Mesenchymal stem cell (in vitro differentiated cells and primary cell): ENCODE results near the gene USE1.

Experiments used
- DNase-seq: peaks from one replicate; pipeline ENCODE4 v3.0.0-alpha.2; 2013
- H2AFZ ChIP-seq: one replicate; pipeline ENCODE4 v1.6.1; 2013; ENCODE audit warnings: low read depth, mild to moderate bottlenecking, control low read depth, inconsistent platforms, low read length, moderate library complexity
- H2AK5ac ChIP-seq: 2 replicates; pipeline ENCODE4 v1.6.1; 2013; ENCODE audit warnings: low read length, moderate library complexity, mild to moderate bottlenecking, inconsistent platforms; ENCODE audit not compliant: severe bottlenecking
- H2BK120ac ChIP-seq: one replicate; pipeline ENCODE4 v1.6.1; 2013; ENCODE audit warnings: low read depth, mild to moderate bottlenecking, inconsistent platforms, low read length, moderate library complexity
- H2BK12ac ChIP-seq, 2 experiments: one replicate each; pipeline ENCODE4 v1.6.1; 2013; ENCODE audit warnings: inconsistent platforms in 2 of 2, low read length in 2 of 2, mild to moderate bottlenecking in 2 of 2, moderate library complexity in 2 of 2, control low read depth in 1 of 2
- H2BK15ac ChIP-seq: one replicate; pipeline ENCODE4 v1.6.1; 2013; ENCODE audit warnings: mild to moderate bottlenecking, low read depth, inconsistent platforms; ENCODE audit not compliant: poor library complexity, severe bottlenecking
- H2BK5ac ChIP-seq: 2 replicates; pipeline ENCODE4 v1.6.1; 2013; ENCODE audit warnings: low read depth, mild to moderate bottlenecking, low read length, control low read depth, inconsistent platforms; ENCODE audit not compliant: poor library complexity, severe bottlenecking
- H3K14ac ChIP-seq, 2 experiments: one replicate each; pipeline ENCODE4 v1.6.1; 2013; ENCODE audit warnings: inconsistent platforms in 2 of 2, low read length in 2 of 2, control low read depth in 1 of 2, mild to moderate bottlenecking in 1 of 2, moderate library complexity in 1 of 2
- H3K18ac ChIP-seq, 2 experiments: one replicate each; pipeline ENCODE4 v1.6.1; 2013; ENCODE audit warnings: inconsistent platforms in 2 of 2, low read length in 2 of 2, control low read depth in 1 of 2, low read depth in 1 of 2, mild to moderate bottlenecking in 1 of 2
- H3K23ac ChIP-seq, 2 experiments: one replicate each; pipeline ENCODE4 v1.6.1; 2013; ENCODE audit warnings: inconsistent platforms in 2 of 2, low read length in 2 of 2, mild to moderate bottlenecking in 2 of 2, moderate library complexity in 2 of 2, control low read depth in 1 of 2
- H3K27ac ChIP-seq: 2 replicates; pipeline ENCODE4 v1.5.1; 2013; ENCODE audit warnings: mild to moderate bottlenecking, moderate library complexity, low read length, control low read depth, inconsistent platforms; ENCODE audit not compliant: poor library complexity, severe bottlenecking
- H3K27me3 ChIP-seq, 2 experiments: 2 replicates each; pipeline versions ENCODE4 v1.6.1 to v1.7.0; 2013; ENCODE audit warnings: low read length in 2 of 2, mild to moderate bottlenecking in 2 of 2, moderate library complexity in 2 of 2, control low read depth in 1 of 2, inconsistent platforms in 1 of 2; ENCODE audit not compliant: control insufficient read depth in 1 of 2, insufficient read depth in 1 of 2
- H3K36me3 ChIP-seq, 2 experiments: 2 replicates each; pipeline versions ENCODE4 v1.6.1 to v1.7.0; 2013; ENCODE audit warnings: low read length in 2 of 2, control low read depth in 1 of 2, inconsistent platforms in 1 of 2, low read depth in 1 of 2, mild to moderate bottlenecking in 1 of 2; ENCODE audit not compliant: insufficient read depth in 2 of 2, control insufficient read depth in 1 of 2
- H3K4ac ChIP-seq, 2 experiments: one replicate each; pipeline ENCODE4 v1.6.1; 2013; ENCODE audit warnings: inconsistent platforms in 2 of 2, low read length in 2 of 2, mild to moderate bottlenecking in 2 of 2, moderate library complexity in 2 of 2, control low read depth in 1 of 2, low read depth in 1 of 2
- H3K4me1 ChIP-seq: 2 replicates; pipeline ENCODE4 v1.6.1; 2013; ENCODE audit warnings: low read depth, low read length, control low read depth; ENCODE audit not compliant: control insufficient read depth, insufficient read depth
- H3K4me2 ChIP-seq: 2 replicates; pipeline ENCODE4 v1.6.1; 2013; ENCODE audit warnings: low read length, mild to moderate bottlenecking, inconsistent platforms; ENCODE audit not compliant: poor library complexity, severe bottlenecking
- H3K4me3 ChIP-seq, 2 experiments: 2 replicates each; pipeline versions ENCODE4 v1.5.1 to v1.7.0; 2013; ENCODE audit warnings: low read length in 2 of 2, mild to moderate bottlenecking in 2 of 2, control low read depth in 1 of 2, low read depth in 1 of 2; ENCODE audit not compliant: insufficient read depth in 1 of 2
- H3K79me1 ChIP-seq: replicated peaks from 2 replicates; pipeline ENCODE4 v1.6.1; 2013; ENCODE audit warnings: mild to moderate bottlenecking, control low read depth, low read length, inconsistent platforms; ENCODE audit not compliant: poor library complexity, severe bottlenecking
- H3K9ac ChIP-seq: 2 replicates; pipeline ENCODE4 v1.7.0; 2013; ENCODE audit warnings: mild to moderate bottlenecking, low read length, moderate library complexity
- H3K9me3 ChIP-seq: 2 replicates; pipeline ENCODE4 v1.7.0; 2013; ENCODE audit warnings: mild to moderate bottlenecking, low read length; ENCODE audit not compliant: control insufficient read depth
- H4K8ac ChIP-seq: one replicate; pipeline ENCODE4 v1.6.1; 2013; ENCODE audit warnings: inconsistent platforms, mild to moderate bottlenecking, low read length, moderate library complexity
- H4K91ac ChIP-seq: one replicate; pipeline ENCODE4 v1.6.1; 2013; ENCODE audit warnings: mild to moderate bottlenecking, low read length, inconsistent platforms
- WGBS: methylation state at CpG from one replicate; pipeline ENCODE4 v1.1.7; 2013; ENCODE audit warnings: mixed read lengths; 5-methylcytosine and 5-hydroxymethylcytosine counted together

USE1 gene

DNA sequence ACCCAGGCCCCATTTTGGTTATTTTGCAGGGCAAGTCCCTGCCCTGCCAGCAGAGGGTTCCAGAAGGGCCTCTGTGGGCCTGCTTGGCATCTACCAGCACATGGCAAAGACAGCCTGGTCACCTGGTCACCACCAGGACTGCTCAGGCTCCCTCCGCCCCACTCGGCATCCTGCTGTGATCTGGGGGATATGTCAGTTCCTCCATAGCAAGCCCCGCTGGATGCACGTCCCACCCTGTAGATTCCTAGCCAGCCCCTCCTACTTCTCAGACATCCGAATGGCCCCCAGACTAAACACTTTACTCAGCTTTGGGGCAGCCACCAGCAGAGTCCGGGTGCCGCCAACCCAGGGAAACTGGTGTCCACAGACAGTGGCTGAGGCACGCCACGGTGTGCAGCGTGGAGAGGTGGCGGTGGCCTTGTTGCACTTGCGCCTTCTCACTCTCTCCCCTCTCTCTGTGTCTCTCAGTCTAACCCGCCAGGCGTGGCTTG, 31.8 kb upstream of the USE1 start:
- Histone ChIP-seq H3K27me3 (no peaks in the 10 kb centered on the region), H3K27ac (no peak overlapping the region)

DNA sequence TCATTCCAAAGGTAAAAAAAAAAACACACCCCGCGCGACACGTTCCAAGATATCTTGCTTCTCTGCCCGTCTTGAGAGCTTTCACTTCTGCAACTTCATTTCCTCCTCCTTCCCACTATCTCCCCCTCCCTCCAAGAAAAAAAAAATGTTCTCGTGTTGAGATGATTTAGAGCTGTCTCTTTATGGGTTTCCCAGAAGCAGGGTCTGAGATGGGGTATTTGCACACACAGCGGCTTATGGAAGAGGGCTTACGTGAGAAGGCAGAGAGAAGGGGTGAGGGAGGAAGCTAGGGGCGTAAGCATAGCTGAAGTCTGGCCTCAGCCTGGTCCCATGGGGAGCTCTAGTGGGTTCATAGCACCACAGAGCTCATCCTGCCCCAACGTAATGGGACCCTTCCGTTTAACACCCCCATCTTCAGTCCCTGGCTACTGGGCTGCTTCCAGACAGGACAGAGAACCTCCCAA, 31.3 kb upstream of the USE1 start:
- no peak overlapping the region for H2BK12ac ChIP-seq
- peak; percentile 42 for DNase-seq
- 84% methylated on average over 10 of the region's 11 CpGs for WGBS
- H2AFZ ChIP-seq = no peak overlapping the region
- H3K4me3 ChIP-seq = no peak overlapping the region
- H3K27me3 ChIP-seq = no peaks in the 10 kb centered on the region
- no peak overlapping the region for H3K27ac ChIP-seq
- H3K79me1 ChIP-seq = peaks cover 13% of the 10 kb centered on the region
- H2BK15ac ChIP-seq = no peak overlapping the region
- no peak overlapping the region for H2BK5ac ChIP-seq
- H3K9ac ChIP-seq = no peak overlapping the region
- no peak overlapping the region for H3K4me2 ChIP-seq
- no peak overlapping the region for H4K8ac ChIP-seq
- H3K23ac ChIP-seq = no peak overlapping the region
- no peak overlapping the region for H2BK120ac ChIP-seq
- H3K4me1 ChIP-seq = no peaks in the 10 kb centered on the region
- H3K14ac ChIP-seq = no peak overlapping the region
- no peak overlapping the region for H2AK5ac ChIP-seq
- peaks cover 79% of the 10 kb centered on the region in 2 experiments for H3K36me3 ChIP-seq
- no peak overlapping the region for H3K4ac ChIP-seq
- no peak overlapping the region for H4K91ac ChIP-seq
- no peak overlapping the region for H3K18ac ChIP-seq
- no peaks in the 10 kb centered on the region for H3K9me3 ChIP-seq

More for the DNA sequence above, 31.8 kb upstream of the USE1 start:
- no peak overlapping the region for H2BK12ac ChIP-seq
- H3K4me2 ChIP-seq = no peak overlapping the region
- no peak overlapping the region for H3K18ac ChIP-seq
- H3K4me3 ChIP-seq = no peak overlapping the region
- H3K79me1 ChIP-seq = peaks cover 13% of the 10 kb centered on the region
- H3K9me3 ChIP-seq = no peaks in the 10 kb centered on the region
- DNase-seq = no peak
- peaks cover 77 to 79% of the 10 kb centered on the region in 2 experiments for H3K36me3 ChIP-seq
- H2AFZ ChIP-seq = no peak overlapping the region
- no peak overlapping the region for H3K14ac ChIP-seq
- H3K4ac ChIP-seq = no peak overlapping the region
- 90% methylated on average over 13 of the region's 14 CpGs for WGBS
- H3K9ac ChIP-seq = no peak overlapping the region
- no peaks in the 10 kb centered on the region for H3K4me1 ChIP-seq
- no peak overlapping the region for H3K23ac ChIP-seq
- H2BK5ac ChIP-seq = no peak overlapping the region
- H4K91ac ChIP-seq = no peak overlapping the region
- no peak overlapping the region for H4K8ac ChIP-seq
- no peak overlapping the region for H2BK15ac ChIP-seq
- no peak overlapping the region for H2BK120ac ChIP-seq
- no peak overlapping the region for H2AK5ac ChIP-seq

DNA sequence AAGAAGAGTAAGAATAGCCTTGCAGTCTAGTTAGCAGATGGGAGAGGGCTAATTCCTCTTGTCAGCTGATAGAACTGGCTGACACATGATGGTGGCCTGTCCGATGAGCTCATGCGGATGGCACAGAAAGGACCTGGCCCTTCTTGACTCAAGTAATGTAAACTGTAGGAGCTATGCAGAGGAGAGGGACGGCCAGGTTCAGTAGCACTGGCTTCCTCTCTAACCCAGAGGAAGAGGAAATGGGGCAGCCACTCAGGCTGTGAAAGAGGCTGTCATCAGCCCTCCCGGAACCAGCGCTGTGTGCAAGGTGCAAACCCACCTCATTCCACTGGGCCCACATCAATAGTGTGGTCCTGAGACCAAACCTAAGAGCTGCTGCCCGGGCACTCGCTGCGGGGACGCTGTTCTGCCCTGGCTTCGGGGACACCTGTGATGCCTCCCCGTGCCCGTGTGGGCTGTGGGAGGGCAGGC, 30.8 kb upstream of the USE1 start:
- peaks cover 80 to 82% of the 10 kb centered on the region in 2 experiments for H3K36me3 ChIP-seq
- no peaks in the 10 kb centered on the region for H3K27me3 ChIP-seq
- H2BK5ac ChIP-seq = no peak overlapping the region
- H3K9ac ChIP-seq = no peak overlapping the region
- no peak overlapping the region for H2AK5ac ChIP-seq
- H3K23ac ChIP-seq = no peak overlapping the region
- DNase-seq = peak; percentile 39
- 93% methylated on average over 12 of the region's 12 CpGs for WGBS
- no peaks in the 10 kb centered on the region for H3K9me3 ChIP-seq
- no peak overlapping the region for H3K4me2 ChIP-seq
- H3K18ac ChIP-seq = peak overlapping the region in 1 of 2 experiments; percentile 0
- no peak overlapping the region for H3K27ac ChIP-seq
- H3K4me3 ChIP-seq = no peak overlapping the region
- H4K8ac ChIP-seq = no peak overlapping the region
- H2BK12ac ChIP-seq = no peak overlapping the region
- no peak overlapping the region for H3K14ac ChIP-seq
- H2BK15ac ChIP-seq = no peak overlapping the region
- no peak overlapping the region for H2BK120ac ChIP-seq
- H3K4me1 ChIP-seq = no peaks in the 10 kb centered on the region
- peaks cover 13% of the 10 kb centered on the region for H3K79me1 ChIP-seq
- H4K91ac ChIP-seq = peak overlapping the region; percentile 48
- no peak overlapping the region for H3K4ac ChIP-seq
- no peak overlapping the region for H2AFZ ChIP-seq

DNA sequence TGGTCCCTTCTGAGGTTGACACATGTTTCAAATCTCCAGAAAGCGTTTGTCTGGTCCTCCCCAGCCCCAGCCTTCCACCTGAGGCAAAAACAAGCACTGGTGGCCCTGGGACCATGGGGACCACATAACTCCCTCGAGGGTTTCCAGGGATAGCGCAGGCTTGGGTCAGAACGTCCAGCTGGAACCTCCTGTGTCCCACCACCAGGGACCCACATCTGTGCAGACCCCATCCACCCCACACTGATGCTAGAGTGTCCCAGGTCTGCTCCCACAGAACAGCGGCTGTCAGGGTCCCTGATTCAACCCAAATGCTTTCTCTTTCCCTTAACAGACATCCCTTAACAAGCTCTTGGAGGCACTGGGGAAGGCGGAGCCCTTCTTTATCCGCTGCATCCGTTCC, 29.6 kb upstream of the USE1 start:
- Histone ChIP-seq H3K23ac (no peak overlapping the region), H3K4me1 (no peaks in the 10 kb centered on the region), H3K36me3 (peaks cover 87 to 88% of the 10 kb centered on the region in 2 experiments), H4K91ac (no peak overlapping the region), H3K14ac (no peak overlapping the region), H2BK15ac (no peak overlapping the region), H4K8ac (no peak overlapping the region), H2BK12ac (no peak overlapping the region), H2AK5ac (no peak overlapping the region), H3K4ac (no peak overlapping the region), H3K4me3 (no peak overlapping the region), H3K4me2 (no peak overlapping the region), H3K79me1 (peaks cover 12% of the 10 kb centered on the region), H3K18ac (no peak overlapping the region), H3K9me3 (no peaks in the 10 kb centered on the region), H2BK5ac (no peak overlapping the region), H2AFZ (no peak overlapping the region), H3K27me3 (no peaks in the 10 kb centered on the region), H3K9ac (no peak overlapping the region), H2BK120ac (no peak overlapping the region), H3K27ac (no peak overlapping the region)
- 90% methylated on average over 8 of the region's 8 CpGs for WGBS
- no peak for DNase-seq
